Panc1 (cell line): ENCODE results near the gene CMTM7. TPM values are rescaled to one million over a fixed set of nuclear protein-coding genes. Genes with fewer than 3 reads are reported as not detected.

Experiments
- ATAC-seq: fragments of 200-7000 bp; cut with Tn5 transposase; 2 replicates; pipeline ENCODE4 v1.9.1; 2020; ENCODE audit warnings: mild to moderate bottlenecking, moderate library complexity
- BruUV-seq: library from RNA; stranded (reverse); fragments of 400-500 nt; replicated peaks from 2 replicates; lab custom pipeline; 2021; lab: Mats Ljungman, UMichigan
- CTCF ChIA-PET: fragments of 300-600 bp; sonication (Branson Sonifier 250); formaldehyde crosslinking; loops from one replicate; lab custom pipeline; 2022; ENCODE audit warnings: antibody characterized with exemption; lab: Charles Lee
- POLR2A ChIA-PET: fragments of 300-600 bp; sonication (Branson Sonifier 250); formaldehyde crosslinking; loops from one replicate; lab custom pipeline; 2022; ENCODE audit warnings: antibody characterized with exemption; lab: Charles Lee
- DNase-seq: peaks from one replicate; pipeline ENCODE4 v3.0.0-alpha.2; 2010; ENCODE audit warnings: low read depth, low spot score
- H3K27ac ChIP-seq: 2 replicates; pipeline ENCODE4 v1.5.1; 2011; ENCODE audit warnings: mild to moderate bottlenecking, low read length, inconsistent platforms
- H3K27me3 ChIP-seq: fragments of 200-500 bp; sonication (Bioruptor generic); 2 replicates; pipeline ENCODE4 v1.6.0; 2014; ENCODE audit warnings: low read length, inconsistent platforms; ENCODE audit not compliant: control insufficient read depth, insufficient read depth
- H3K36me3 ChIP-seq: fragments of 200-500 bp; sonication (Bioruptor generic); 2 replicates; pipeline ENCODE4 v1.5.1; 2014; ENCODE audit warnings: inconsistent platforms, mild to moderate bottlenecking, low read length, moderate library complexity; ENCODE audit not compliant: control insufficient read depth, insufficient read depth
- H3K4me1 ChIP-seq: 2 replicates; pipeline ENCODE4 v1.5.1; 2011; ENCODE audit warnings: inconsistent platforms, mild to moderate bottlenecking, low read length, moderate library complexity; ENCODE audit not compliant: control insufficient read depth, insufficient read depth
- H3K4me3 ChIP-seq, 2 experiments: 2 replicates each; pipeline ENCODE4 v1.5.1; 2011 to 2012; ENCODE audit warnings: low read depth in 2 of 2, low read length in 2 of 2, mild to moderate bottlenecking in 2 of 2, inconsistent platforms in 1 of 2, moderate library complexity in 1 of 2
- H3K9me3 ChIP-seq: fragments of 200-500 bp; sonication (Bioruptor generic); 2 replicates; pipeline ENCODE4 v1.5.1; 2014; ENCODE audit warnings: low read depth, mild to moderate bottlenecking, inconsistent platforms, low read length, moderate library complexity; ENCODE audit not compliant: control insufficient read depth, insufficient read depth
- POLR2AphosphoS5 ChIP-seq: IDR thresholded peaks from 2 replicates; pipeline ENCODE4 v1.6.1; 2012; ENCODE audit warnings: mild to moderate bottlenecking, low read depth, low read length, moderate library complexity
- SIN3A ChIP-seq: IDR thresholded peaks from 2 replicates; pipeline ENCODE4 v1.6.1; 2012; ENCODE audit warnings: low read depth, mild to moderate bottlenecking, low read length, moderate library complexity, borderline replicate concordance; ENCODE audit not compliant: insufficient read depth
- TCF7L2 ChIP-seq: IDR thresholded peaks from 2 replicates; pipeline ENCODE4 v1.6.1; 2011; ENCODE audit warnings: mild to moderate bottlenecking, low read depth, low read length, inconsistent platforms
- in situ Hi-C: cut with HindIII; loops from 2 replicates; pipeline ENCODE4 v1.10.0; 2016; ENCODE audit warnings: low sequenced_read_pairs, low pct_unique_long_range_greater_than_20kb
- intact Hi-C: fragments of 100-400 bp; cut with micrococcal nuclease; formaldehyde crosslinking; loops from one replicate; pipeline ENCODE4 v1.10.0; 2022; ENCODE audit not compliant: unreplicated experiment
- total RNA-seq: library from RNA; stranded (reverse); gene quantifications from one replicate; pipeline ENCODE4 v1.2.1, GENCODE V29; 2021; ENCODE audit not compliant: unreplicated experiment
- TF ChIP-seq, protein P1 (sequence below), 2 experiments: IDR thresholded peaks; 2 replicates each; pipeline ENCODE4 v1.6.1; 2011 to 2012; ENCODE audit warnings: low read depth in 2 of 2, control low read depth in 1 of 2, low read length in 1 of 2, mild to moderate bottlenecking in 1 of 2, moderate library complexity in 1 of 2; ENCODE audit not compliant: insufficient read depth in 1 of 2
- TF ChIP-seq, protein P2 (sequence below): fragments of 450-650 bp; IDR thresholded peaks from 2 replicates; pipeline ENCODE4 v1.5.1; 2017; ENCODE audit warnings: mild to moderate bottlenecking

Gene CMTM7
- total RNA-seq, 1 experiment from 2014 or later = 43.5 TPM

DNA sequence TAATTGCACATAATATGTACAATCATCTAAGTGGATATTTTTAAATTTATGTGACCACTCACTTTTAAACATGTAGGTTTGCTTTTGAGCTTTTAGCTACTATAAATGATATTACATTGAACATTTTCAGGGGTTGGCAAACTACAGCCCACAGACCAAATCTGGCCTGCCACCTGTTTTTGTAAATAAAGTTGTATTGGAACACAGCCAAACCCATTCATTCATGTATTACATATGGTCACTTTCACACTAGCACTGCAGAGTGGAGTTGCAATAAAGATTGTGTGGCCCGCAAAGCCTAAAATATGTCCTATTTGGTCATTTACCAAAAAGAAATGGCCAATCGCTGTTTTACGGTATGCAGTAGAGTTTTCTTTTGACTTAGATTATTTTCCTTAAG, 21.2 kb downstream of the CMTM7 start:
- no peak for ATAC-seq
- in situ Hi-C loops = no loop called here
- Histone ChIP-seq H3K9me3 (no peaks in the 10 kb centered on the region), H3K36me3 (no peaks in the 10 kb centered on the region), H3K4me1 (no peaks in the 10 kb centered on the region; the same call in 1 of the 2 replicates), H3K27me3 (no peaks in the 10 kb centered on the region), H3K4me3 (no peak overlapping the region), H3K27ac (no peak overlapping the region)
- DNase-seq = no peak
- no peak for TF ChIP-seq TCF7L2
- TF ChIP-seq, protein P1, sequence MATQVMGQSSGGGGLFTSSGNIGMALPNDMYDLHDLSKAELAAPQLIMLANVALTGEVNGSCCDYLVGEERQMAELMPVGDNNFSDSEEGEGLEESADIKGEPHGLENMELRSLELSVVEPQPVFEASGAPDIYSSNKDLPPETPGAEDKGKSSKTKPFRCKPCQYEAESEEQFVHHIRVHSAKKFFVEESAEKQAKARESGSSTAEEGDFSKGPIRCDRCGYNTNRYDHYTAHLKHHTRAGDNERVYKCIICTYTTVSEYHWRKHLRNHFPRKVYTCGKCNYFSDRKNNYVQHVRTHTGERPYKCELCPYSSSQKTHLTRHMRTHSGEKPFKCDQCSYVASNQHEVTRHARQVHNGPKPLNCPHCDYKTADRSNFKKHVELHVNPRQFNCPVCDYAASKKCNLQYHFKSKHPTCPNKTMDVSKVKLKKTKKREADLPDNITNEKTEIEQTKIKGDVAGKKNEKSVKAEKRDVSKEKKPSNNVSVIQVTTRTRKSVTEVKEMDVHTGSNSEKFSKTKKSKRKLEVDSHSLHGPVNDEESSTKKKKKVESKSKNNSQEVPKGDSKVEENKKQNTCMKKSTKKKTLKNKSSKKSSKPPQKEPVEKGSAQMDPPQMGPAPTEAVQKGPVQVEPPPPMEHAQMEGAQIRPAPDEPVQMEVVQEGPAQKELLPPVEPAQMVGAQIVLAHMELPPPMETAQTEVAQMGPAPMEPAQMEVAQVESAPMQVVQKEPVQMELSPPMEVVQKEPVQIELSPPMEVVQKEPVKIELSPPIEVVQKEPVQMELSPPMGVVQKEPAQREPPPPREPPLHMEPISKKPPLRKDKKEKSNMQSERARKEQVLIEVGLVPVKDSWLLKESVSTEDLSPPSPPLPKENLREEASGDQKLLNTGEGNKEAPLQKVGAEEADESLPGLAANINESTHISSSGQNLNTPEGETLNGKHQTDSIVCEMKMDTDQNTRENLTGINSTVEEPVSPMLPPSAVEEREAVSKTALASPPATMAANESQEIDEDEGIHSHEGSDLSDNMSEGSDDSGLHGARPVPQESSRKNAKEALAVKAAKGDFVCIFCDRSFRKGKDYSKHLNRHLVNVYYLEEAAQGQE (IDR thresholded peaks at IDR 0.05; ENCODE audit: insufficient read depth in 1 of 2, low read depth in 2 of 2, low read length in 1 of 2) = no peak
- TF ChIP-seq, protein P2, sequence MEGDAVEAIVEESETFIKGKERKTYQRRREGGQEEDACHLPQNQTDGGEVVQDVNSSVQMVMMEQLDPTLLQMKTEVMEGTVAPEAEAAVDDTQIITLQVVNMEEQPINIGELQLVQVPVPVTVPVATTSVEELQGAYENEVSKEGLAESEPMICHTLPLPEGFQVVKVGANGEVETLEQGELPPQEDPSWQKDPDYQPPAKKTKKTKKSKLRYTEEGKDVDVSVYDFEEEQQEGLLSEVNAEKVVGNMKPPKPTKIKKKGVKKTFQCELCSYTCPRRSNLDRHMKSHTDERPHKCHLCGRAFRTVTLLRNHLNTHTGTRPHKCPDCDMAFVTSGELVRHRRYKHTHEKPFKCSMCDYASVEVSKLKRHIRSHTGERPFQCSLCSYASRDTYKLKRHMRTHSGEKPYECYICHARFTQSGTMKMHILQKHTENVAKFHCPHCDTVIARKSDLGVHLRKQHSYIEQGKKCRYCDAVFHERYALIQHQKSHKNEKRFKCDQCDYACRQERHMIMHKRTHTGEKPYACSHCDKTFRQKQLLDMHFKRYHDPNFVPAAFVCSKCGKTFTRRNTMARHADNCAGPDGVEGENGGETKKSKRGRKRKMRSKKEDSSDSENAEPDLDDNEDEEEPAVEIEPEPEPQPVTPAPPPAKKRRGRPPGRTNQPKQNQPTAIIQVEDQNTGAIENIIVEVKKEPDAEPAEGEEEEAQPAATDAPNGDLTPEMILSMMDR = no peak
- TF ChIP-seq POLR2AphosphoS5 = no peak
- TF ChIP-seq SIN3A = no peak
- no TSS peak for BruUV-seq
- CTCF ChIA-PET = no interaction called here
- POLR2A ChIA-PET = interaction anchor here (0.6 kb wide), 1 partner anchor 1709 kb away, joined by 3 read pairs; no protein-coding TSS in a partner anchor
- intact Hi-C loops = no loop called here

DNA sequence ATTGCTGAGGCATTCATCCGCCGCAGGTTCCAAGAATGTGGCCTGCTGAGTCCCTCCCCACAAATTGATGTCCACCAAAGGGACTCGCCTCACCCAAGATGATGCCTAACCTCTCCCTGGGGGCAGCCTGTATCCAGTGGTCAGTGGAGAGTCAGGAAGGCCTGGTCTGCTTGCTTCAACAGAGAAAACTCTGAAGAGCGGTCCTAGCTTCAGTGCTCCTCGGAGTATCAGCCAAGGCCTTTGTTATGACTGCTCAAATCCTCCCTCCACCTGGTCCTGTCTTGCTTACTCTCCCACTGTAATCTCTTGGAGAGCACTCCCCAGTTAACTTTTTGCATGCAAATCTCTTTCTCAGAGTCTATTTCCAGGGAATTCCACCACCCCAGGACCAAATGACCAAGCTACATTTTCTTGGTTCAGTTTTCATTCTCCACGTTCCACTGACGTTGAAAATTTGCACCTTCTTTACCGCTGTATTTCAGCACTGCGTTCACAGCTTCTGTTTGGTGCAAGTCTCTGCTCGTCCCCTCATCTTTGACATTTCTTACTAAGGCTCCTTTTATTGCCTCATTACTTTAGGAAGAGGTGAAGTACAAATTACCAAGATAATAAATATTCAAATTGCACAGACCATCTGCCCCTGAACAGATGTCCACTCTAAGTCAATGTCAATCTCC, 22.3 kb downstream of the CMTM7 start:
- intact Hi-C loops (no loop called here), in situ Hi-C loops (no loop called here)
- CTCF ChIA-PET = no interaction called here
- no TSS peak for BruUV-seq
- Histone ChIP-seq H3K27ac (no peak overlapping the region), H3K4me1 (no peaks in the 10 kb centered on the region; the same call in 1 of the 2 replicates), H3K36me3 (no peaks in the 10 kb centered on the region), H3K4me3 (no peak overlapping the region), H3K27me3 (no peaks in the 10 kb centered on the region), H3K9me3 (peaks cover 4% of the 10 kb centered on the region; the same call in 1 of the 2 replicates)
- DNase-seq (no peak), ATAC-seq (no peak)
- TF ChIP-seq SIN3A = no peak
- TF ChIP-seq TCF7L2 = no peak
- TF ChIP-seq, protein P2 = no peak
- no peak for TF ChIP-seq POLR2AphosphoS5
- TF ChIP-seq, protein P1 (IDR thresholded peaks at IDR 0.05; ENCODE audit: insufficient read depth in 1 of 2, low read depth in 2 of 2, low read length in 1 of 2) = no peak
- POLR2A ChIA-PET = no interaction called here
